ENCODE data around the gene ZC3H10. TPM values are rescaled to one million over a fixed set of nuclear protein-coding genes. Genes with fewer than 3 reads are reported as not detected.

Gene ZC3H10
- total RNA-seq, 1 experiment from 2014 or later: 8.2 TPM

GRCh38 chr12:56124133-56124532, 6.1 kb downstream of the ZC3H10 start:
- CTCF ChIA-PET: interaction anchor here (0.6 to 1.2 kb wide), 3 partner anchors 38 to 66 kb away, joined by 3 to 12 read pairs (median 5); partner anchors contain the start of gene SMARCC2
- intact Hi-C loops (cut with micrococcal nuclease; ENCODE audit: unreplicated experiment): loop anchor here (10.0 kb wide), 1 partner anchor 341 kb away; the partner anchor contains the start of gene SPRYD4

GRCh38 chr12:56126732-56127239, 8.7 kb downstream of the ZC3H10 start:
- Mint-ChIP-seq H3K9me3 (ENCODE audit: low read depth, unreplicated experiment) (no peaks in the 10 kb centered on the region), H3K36me3 (ENCODE audit: insufficient read depth, unreplicated experiment) (peaks cover 51% of the 10 kb centered on the region), H3K27ac (ENCODE audit: unreplicated experiment) (peak overlapping the region; percentile 72), H3K27me3 (ENCODE audit: unreplicated experiment) (no peaks in the 10 kb centered on the region), H3K4me1 (ENCODE audit: low read depth, unreplicated experiment) (peaks cover 35% of the 10 kb centered on the region), H3K4me3 (ENCODE audit: low read depth, unreplicated experiment) (peak overlapping the region; percentile 98)
- CTCF ChIA-PET: interaction anchor here (0.9 to 4.8 kb wide), 5 partner anchors 9 to 337 kb away, joined by 3 to 25 read pairs (median 4); partner anchors contain the start of genes MYL6, RNF41, SMARCC2 and ZC3H10
- DNase-seq: no peak
- intact Hi-C loops (cut with micrococcal nuclease; ENCODE audit: unreplicated experiment): loop anchor here (2.0 to 10.0 kb wide), 3 partner anchors 32 to 338 kb away; partner anchors contain the start of genes MYL6 and SPRYD4
- TF ChIP-seq CTCF (IDR thresholded peaks at IDR 0.05; ENCODE audit: unreplicated experiment): no peak
- BruUV-seq (replicated peaks): no TSS peak

More at GRCh38 chr12:56124133-56124532, 6.1 kb downstream of the ZC3H10 start:
- Mint-ChIP-seq H3K4me3 (ENCODE audit: low read depth, unreplicated experiment) (no peak overlapping the region), H3K36me3 (ENCODE audit: insufficient read depth, unreplicated experiment) (peaks cover 32% of the 10 kb centered on the region), H3K4me1 (ENCODE audit: low read depth, unreplicated experiment) (peaks cover 32% of the 10 kb centered on the region), H3K27me3 (ENCODE audit: unreplicated experiment) (no peaks in the 10 kb centered on the region), H3K9me3 (ENCODE audit: low read depth, unreplicated experiment) (no peaks in the 10 kb centered on the region), H3K27ac (ENCODE audit: unreplicated experiment) (no peak overlapping the region)
- no peak for TF ChIP-seq CTCF (IDR thresholded peaks at IDR 0.05; ENCODE audit: unreplicated experiment)
- no TSS peak for BruUV-seq (replicated peaks)
- DNase-seq: no peak

GRCh38 chr12:56127485-56127887, 9.4 kb downstream of the ZC3H10 start:
- Mint-ChIP-seq H3K4me3 (ENCODE audit: low read depth, unreplicated experiment) (peak overlapping the region; percentile 98), H3K27ac (ENCODE audit: unreplicated experiment) (peak overlapping the region; percentile 72)

More at GRCh38 chr12:56127485-56127887, 9.4 kb downstream of the ZC3H10 start:
- DNase-seq: no peak
- CTCF ChIA-PET: interaction anchor here (0.5 to 4.8 kb wide), 13 partner anchors 9 to 509 kb away, joined by 3 to 25 read pairs (median 5); partner anchors contain the start of genes ANKRD52, MYL6, MYL6B and RNF41
- Mint-ChIP-seq H3K9me3 (ENCODE audit: low read depth, unreplicated experiment) (no peaks in the 10 kb centered on the region), H3K36me3 (ENCODE audit: insufficient read depth, unreplicated experiment) (peaks cover 58% of the 10 kb centered on the region), H3K27me3 (ENCODE audit: unreplicated experiment) (no peaks in the 10 kb centered on the region), H3K4me1 (ENCODE audit: low read depth, unreplicated experiment) (peaks cover 35% of the 10 kb centered on the region)
- BruUV-seq (replicated peaks): no TSS peak
- intact Hi-C loops (cut with micrococcal nuclease; ENCODE audit: unreplicated experiment): loop anchor here (2.0 to 10.0 kb wide), 3 partner anchors 31 to 337 kb away; partner anchors contain the start of genes MYL6 and SPRYD4
- TF ChIP-seq CTCF (IDR thresholded peaks at IDR 0.05; ENCODE audit: unreplicated experiment): no peak
